IPS-15b (cell line): Measurements from ENCODE around the gene FAM83F.

Source experiments
- H3K27me3 ChIP-seq: one replicate; pipeline ENCODE4 v1.6.1; 2013; ENCODE audit warnings: low read length; ENCODE audit not compliant: control insufficient read depth, insufficient read depth
- H3K36me3 ChIP-seq: one replicate; pipeline ENCODE4 v1.6.1; 2013; ENCODE audit warnings: low read length; ENCODE audit not compliant: control insufficient read depth, insufficient read depth
- H3K4me1 ChIP-seq: one replicate; pipeline ENCODE4 v1.6.1; 2013; ENCODE audit warnings: mild to moderate bottlenecking, low read length; ENCODE audit not compliant: control insufficient read depth, insufficient read depth
- H3K4me3 ChIP-seq: one replicate; pipeline ENCODE4 v1.5.1; 2013; ENCODE audit warnings: low read depth, low read length
- H3K9ac ChIP-seq: one replicate; pipeline ENCODE4 v1.6.1; 2013; ENCODE audit warnings: low read depth, mild to moderate bottlenecking, low read length
- H3K9me3 ChIP-seq: one replicate; pipeline ENCODE4 v1.6.1; 2013; ENCODE audit warnings: mild to moderate bottlenecking, low read length; ENCODE audit not compliant: control insufficient read depth, insufficient read depth

The FAM83F gene

DNA sequence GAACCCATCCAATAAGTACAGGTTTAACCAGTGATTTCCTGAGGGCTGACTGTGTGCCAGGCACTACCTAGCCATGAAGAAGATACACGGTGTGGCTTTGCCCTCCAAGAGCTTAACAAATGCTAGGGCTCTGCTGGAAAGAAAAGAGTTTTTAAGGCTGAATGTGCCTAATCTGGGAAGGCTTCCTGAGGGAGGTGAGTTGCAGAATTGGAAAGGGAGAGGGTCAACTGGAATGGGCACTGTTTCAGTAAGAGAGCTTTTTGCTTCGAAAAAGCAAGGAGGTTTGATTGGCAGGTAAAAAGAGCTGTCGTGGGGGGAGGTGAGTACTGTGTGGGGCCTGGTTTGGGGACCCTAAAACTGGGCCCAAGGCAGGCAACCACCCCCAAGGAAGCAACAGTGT, 2.7 kb downstream of the FAM83F start:
- peaks cover 8% of the 10 kb centered on the region for H3K36me3 ChIP-seq
- no peak overlapping the region for H3K4me3 ChIP-seq
- H3K9me3 ChIP-seq, result no peaks in the 10 kb centered on the region
- H3K4me1 ChIP-seq, result peaks cover 53% of the 10 kb centered on the region
- peaks cover 25% of the 10 kb centered on the region for H3K27me3 ChIP-seq
- no peak overlapping the region for H3K9ac ChIP-seq

DNA sequence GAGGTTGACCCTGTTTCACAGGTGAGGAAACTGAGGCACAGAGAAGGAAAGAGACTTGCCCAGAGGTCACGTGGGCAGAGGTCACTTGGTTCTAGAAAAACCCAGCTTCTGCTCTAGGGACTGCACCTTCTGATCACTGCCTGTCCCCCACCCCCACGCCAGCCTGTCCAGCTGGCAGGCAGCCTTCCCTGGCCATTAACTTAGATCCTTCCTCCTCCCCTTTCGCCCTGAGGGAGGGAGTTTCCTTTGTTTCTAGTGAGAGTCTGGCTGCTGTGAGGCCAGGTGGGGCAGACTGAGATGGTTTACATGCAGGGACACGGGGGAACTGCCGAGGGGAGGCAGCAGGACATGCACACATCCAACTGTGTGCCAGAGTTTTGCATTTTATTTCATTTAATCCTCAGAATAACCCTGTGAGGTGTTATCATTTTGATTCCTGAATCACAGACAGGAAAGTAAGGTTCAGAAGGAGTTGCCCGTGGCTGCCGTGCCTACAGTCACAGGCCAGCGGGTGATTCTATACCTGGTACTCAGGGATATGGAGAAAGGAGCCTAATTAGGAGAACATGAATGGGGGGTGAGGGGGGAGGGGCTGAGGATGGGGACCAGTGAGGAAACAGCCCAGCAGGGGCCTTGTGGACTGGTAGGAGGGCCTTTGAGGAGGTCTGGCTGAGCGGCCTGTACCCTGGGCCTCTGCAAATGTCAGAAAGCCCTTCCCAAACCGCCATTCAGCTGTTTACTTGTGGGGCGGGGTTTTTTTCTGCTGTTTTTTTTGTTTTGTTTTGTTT, 3.4 kb downstream of the FAM83F start:
- Histone ChIP-seq H3K4me3 (peak overlapping the region; percentile 30), H3K9me3 (no peaks in the 10 kb centered on the region), H3K27me3 (peaks cover 18% of the 10 kb centered on the region), H3K36me3 (peaks cover 8% of the 10 kb centered on the region), H3K4me1 (peaks cover 60% of the 10 kb centered on the region), H3K9ac (no peak overlapping the region)

DNA sequence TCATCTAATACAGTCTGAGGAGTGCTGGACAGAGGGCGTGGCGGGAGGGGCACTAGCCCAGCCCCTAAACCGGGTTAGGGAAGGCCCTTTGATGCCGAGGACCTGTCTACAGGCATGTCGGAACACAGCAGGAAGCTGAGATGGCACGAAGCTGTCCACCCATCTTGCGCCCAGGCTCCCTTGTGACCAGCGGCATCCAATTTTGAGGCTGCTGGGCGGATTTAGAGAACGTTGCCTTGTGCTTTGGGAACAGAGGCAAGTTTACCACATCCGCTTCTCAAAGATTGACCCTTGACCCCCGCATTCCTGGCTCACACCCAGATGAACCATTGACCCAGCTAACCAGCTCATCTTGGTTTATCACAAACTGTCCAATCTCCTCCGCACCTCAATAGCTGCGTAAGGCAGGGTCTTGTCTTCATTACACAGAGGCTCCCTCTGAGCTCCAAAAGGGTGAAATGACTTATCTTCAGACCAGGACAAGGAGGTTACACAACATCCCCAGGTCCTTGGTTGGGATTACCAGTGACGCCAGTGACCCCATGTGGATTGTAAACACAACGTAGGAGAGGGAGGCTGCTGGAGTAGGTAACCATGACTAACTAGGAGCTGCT, 4.5 kb downstream of the FAM83F start:
- H3K4me3 ChIP-seq, result no peak overlapping the region
- H3K9ac ChIP-seq, result no peak overlapping the region
- no peaks in the 10 kb centered on the region for H3K9me3 ChIP-seq
- H3K36me3 ChIP-seq, result peaks cover 8% of the 10 kb centered on the region
- H3K4me1 ChIP-seq, result peaks cover 60% of the 10 kb centered on the region
- H3K27me3 ChIP-seq, result peaks cover 7% of the 10 kb centered on the region

DNA sequence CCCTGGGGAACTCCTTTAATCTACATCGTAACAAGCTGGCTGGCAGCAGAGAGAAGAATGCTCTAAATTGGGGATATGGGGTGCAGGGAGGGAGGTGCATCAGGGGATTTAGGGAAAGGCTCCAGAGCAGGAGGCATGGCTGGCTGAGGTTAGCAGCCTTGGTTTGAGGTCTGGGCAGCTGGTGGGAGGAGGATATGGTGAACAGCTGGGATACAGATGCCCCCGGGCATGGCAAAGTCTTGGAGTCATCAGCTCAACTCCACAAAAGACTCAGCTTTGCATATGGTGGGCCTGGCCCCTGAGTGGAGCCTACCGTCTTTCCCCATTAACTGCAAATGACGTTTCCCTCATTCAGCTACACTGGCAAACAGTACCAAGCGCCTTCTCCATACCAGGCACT, 5.4 kb downstream of the FAM83F start:
- H3K9ac ChIP-seq, result no peak overlapping the region
- no peaks in the 10 kb centered on the region for H3K9me3 ChIP-seq
- H3K4me3 ChIP-seq, result no peak overlapping the region
- peaks cover 7% of the 10 kb centered on the region for H3K27me3 ChIP-seq
- peaks cover 60% of the 10 kb centered on the region for H3K4me1 ChIP-seq
- peaks cover 8% of the 10 kb centered on the region for H3K36me3 ChIP-seq

DNA sequence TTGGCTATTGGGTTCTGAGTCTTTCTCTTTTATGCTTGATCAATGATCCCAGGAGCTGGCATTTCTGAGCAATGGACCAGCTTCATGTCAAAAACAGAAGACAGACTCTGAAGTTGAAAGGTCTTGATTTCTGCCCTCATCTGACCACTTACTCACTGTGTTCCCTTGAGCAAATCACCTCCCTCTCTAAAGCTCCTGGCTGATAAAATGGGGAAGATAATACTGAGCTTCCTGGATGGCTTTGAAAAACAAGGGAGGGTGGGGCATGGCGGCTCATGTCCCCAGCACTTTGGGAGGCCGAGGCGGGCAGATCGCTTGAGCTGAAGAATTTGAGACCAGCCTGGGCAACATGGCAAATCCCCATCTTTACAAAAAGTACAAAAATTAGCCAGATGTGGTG, 6.4 kb downstream of the FAM83F start:
- H3K4me1 ChIP-seq, result peaks cover 58% of the 10 kb centered on the region
- H3K9ac ChIP-seq, result no peak overlapping the region

DNA sequence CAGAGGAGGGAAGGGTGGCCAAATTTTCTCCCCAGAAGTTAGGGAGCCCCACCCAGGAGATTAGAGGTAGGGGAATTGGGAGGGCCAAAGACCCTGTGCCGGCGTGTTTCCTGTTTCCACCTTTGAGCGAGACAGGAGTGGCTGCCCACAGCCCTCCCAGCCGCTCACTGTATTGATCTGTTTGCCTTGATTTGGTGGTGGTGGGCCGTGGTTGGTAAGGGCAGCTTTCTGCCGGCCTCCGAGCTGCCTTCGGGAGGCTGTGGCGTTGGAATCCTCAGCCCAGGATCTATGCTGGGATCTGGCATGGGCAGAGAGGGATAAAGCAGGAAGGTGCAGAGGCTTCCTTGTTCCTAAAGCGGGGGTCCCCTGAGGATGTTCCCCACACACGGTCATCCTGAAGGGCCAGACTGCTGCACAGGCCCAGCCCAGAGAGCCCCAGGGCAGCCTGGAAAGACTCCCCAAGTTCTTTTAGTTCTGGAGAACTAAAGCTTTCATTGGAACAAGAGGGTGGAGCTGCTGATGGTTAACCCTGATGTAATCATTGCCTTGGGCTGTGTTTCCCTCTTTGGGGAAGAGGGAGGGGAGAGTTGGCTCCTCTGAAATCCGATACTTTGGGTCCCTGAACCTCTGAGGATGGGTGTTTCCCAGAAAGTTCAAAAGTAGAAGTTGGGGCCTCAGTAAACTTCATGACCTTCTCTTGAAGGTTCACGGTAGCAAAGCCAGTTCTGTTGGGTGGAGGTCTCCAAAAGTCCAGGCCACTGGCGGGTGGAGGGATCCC, 7.2 kb downstream of the FAM83F start:
- Histone ChIP-seq H3K4me1 (peaks cover 50% of the 10 kb centered on the region), H3K27me3 (no peaks in the 10 kb centered on the region), H3K9me3 (no peaks in the 10 kb centered on the region), H3K9ac (no peak overlapping the region), H3K36me3 (peaks cover 8% of the 10 kb centered on the region), H3K4me3 (no peak overlapping the region)

More for the DNA sequence above, 6.4 kb downstream of the FAM83F start:
- peaks cover 5% of the 10 kb centered on the region for H3K27me3 ChIP-seq
- no peak overlapping the region for H3K4me3 ChIP-seq
- peaks cover 8% of the 10 kb centered on the region for H3K36me3 ChIP-seq
- H3K9me3 ChIP-seq, result no peaks in the 10 kb centered on the region

DNA sequence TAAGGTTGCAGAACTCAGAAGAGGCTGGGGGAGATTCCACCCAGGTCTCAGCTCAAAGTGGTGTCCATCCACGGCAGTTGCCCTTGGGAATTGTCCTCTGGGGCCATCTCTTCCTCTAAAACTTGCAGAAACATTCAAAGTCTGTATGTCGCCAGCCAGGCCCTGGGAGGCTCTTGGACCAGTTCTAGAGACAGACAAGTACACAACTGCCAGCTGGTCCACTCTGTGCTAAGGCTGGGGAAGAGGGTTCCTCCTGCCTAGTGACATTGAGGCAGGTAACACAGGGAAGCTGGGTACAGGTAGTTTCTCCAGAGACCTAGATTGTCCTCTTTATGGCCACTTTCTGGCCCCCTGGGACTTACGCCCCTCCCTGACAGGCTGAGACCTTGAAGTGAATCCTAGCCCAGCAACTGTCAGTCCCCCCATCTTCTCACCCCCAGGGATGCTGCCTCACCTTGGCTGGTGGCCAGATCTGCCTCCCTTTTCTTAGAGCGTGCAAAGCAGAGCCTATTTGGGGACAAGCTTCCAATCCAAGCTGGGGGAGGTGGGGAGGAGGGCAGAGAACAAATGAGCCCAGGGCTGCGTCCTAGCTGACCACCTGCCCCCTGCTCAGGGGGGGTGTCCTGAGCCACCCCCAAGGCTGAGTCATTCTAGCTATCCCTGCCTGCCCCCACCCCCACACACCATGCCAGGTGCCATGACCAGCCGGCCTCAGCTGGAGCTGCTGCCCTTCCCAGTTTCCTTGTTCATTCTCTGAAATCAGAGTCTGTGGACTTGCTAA, 8.4 kb downstream of the FAM83F start:
- Histone ChIP-seq H3K9me3 (no peaks in the 10 kb centered on the region), H3K9ac (no peak overlapping the region), H3K27me3 (no peaks in the 10 kb centered on the region), H3K4me1 (peaks cover 41% of the 10 kb centered on the region), H3K36me3 (peaks cover 8% of the 10 kb centered on the region), H3K4me3 (no peak overlapping the region)

DNA sequence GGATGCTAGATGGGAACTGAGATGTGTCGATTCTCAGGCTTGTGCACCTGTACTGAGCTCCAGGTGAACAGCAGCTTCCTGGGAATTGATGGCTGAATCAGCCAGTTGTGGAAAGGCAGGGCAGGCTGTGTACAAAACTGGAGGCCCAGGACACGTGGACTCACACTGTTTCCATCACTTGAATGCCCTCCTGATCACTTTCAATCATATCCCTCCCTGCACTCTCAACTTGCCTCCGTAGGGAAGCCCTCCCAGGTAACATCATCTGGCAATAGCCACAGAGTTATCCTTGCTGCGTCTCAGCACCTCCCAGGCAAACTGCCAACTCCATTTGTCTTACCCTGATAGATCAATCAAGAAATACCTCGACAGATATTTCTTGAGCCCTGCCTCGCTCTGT, 10.1 kb downstream of the FAM83F start:
- H3K27me3 ChIP-seq, result no peaks in the 10 kb centered on the region
- H3K9me3 ChIP-seq, result no peaks in the 10 kb centered on the region
- no peak overlapping the region for H3K4me3 ChIP-seq
- H3K4me1 ChIP-seq, result peaks cover 43% of the 10 kb centered on the region
- peaks cover 8% of the 10 kb centered on the region for H3K36me3 ChIP-seq
- H3K9ac ChIP-seq, result no peak overlapping the region

DNA sequence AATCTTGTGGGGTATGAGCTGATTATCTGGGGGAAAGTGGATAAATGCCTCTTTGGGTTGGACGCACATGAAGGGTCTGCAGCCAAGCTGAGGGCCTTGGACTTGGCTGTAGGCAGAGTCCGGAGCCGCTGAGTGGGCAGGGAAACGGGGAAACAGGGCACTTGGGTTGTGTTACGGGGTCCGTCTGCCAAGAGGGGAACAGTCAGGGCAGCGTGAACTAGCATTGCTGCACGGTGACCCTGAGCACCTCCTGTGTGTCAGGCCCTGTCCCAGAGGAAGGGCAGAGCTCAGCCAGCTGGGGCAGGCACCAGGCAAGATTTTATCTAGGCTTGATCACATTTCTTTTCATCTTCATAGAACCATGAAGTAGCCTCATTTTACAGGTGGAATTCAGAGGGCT, 11.9 kb downstream of the FAM83F start:
- Histone ChIP-seq H3K4me3 (no peak overlapping the region), H3K4me1 (peaks cover 38% of the 10 kb centered on the region), H3K36me3 (no peaks in the 10 kb centered on the region), H3K9ac (no peak overlapping the region), H3K27me3 (no peaks in the 10 kb centered on the region), H3K9me3 (no peaks in the 10 kb centered on the region)

DNA sequence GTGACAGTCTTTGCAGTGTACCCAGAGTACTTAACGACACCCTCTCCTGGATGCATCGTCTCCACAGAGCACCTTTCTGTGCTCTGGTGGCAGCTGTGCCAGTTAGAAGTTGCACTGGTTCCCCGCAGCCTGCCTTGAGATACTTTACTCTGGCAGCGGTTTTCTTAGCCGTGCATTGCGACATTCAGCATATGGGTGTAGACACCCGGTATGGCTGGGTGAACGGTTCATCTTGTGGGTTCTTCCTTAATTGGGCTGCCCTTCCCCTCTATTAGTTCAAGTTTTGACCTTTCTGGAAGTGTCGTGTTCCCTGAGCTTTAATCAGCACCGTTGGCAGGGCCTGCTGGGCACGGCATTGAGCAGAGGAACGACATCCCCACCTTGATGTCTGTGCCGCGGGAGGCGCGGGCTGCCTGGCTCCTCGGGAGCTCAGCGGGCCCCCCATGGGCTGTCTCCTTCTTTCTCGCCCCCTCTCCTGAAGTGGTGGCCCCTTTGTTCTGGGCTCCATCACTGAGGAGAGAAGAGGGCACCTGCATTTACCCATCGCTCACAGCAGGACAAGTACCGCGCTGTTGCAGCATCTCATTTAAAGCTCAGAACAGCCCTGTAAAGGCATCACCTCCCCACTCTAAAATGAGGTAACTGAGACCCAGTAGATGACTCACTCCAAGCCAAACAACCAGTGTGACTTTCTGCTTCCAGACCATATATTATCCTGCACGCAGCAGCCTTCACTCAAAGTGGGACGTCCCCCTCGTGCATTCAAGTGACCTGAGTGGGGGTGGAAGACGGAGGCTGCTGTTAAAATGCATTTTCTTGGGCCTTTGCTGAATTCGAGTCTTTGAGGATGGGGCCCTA, 13.3 kb downstream of the FAM83F start:
- Histone ChIP-seq H3K27me3 (no peaks in the 10 kb centered on the region), H3K4me1 (peaks cover 23% of the 10 kb centered on the region), H3K9me3 (no peaks in the 10 kb centered on the region), H3K4me3 (no peak overlapping the region), H3K36me3 (no peaks in the 10 kb centered on the region), H3K9ac (no peak overlapping the region)
